HL-60/S4 (cell line): ENCODE results near the gene FXYD2.

Experiments
- in situ Hi-C: fragments of 300-500 bp; cut with MboI; formaldehyde crosslinking; loops from 2 replicates; pipeline ENCODE4 v1.14.3; 2022; ENCODE audit warnings: low sequenced_read_pairs

FXYD2 gene

GRCh38 chr11:117806846-117807245, 17.7 kb downstream of the FXYD2 start:
- in situ Hi-C loops = no loop called here

- in situ Hi-C loops = no loop called here
Observed at GRCh38 chr11:117805045-117805444, 19.5 kb downstream of the FXYD2 start.

GRCh38 chr11:117803896-117804295, 20.6 kb downstream of the FXYD2 start:
- in situ Hi-C loops = no loop called here

GRCh38 chr11:117799634-117800033, 24.9 kb downstream of the FXYD2 start:
- in situ Hi-C loops = no loop called here

- in situ Hi-C loops = no loop called here
Observed at GRCh38 chr11:117796872-117797529, 27.5 kb downstream of the FXYD2 start, which contains the start of gene DSCAML1. Gene DSCAML1 (minus strand): TSS chr11:117797216. CDS start chr11:117797079, 137 bp downstream.

GRCh38 chr11:117796456-117796871, 28.1 kb downstream of the FXYD2 start:
- in situ Hi-C loops = no loop called here

- in situ Hi-C loops = no loop called here
Observed at GRCh38 chr11:117795638-117796455, 28.7 kb downstream of the FXYD2 start.

- in situ Hi-C loops = no loop called here
Observed at GRCh38 chr11:117794772-117795629, 29.5 kb downstream of the FXYD2 start.

- in situ Hi-C loops = no loop called here
Observed at GRCh38 chr11:117794135-117794534, 30.4 kb downstream of the FXYD2 start.

- in situ Hi-C loops = no loop called here
Observed at GRCh38 chr11:117793583-117793982, 31.0 kb downstream of the FXYD2 start.

GRCh38 chr11:117792992-117793391, 31.6 kb downstream of the FXYD2 start:
- in situ Hi-C loops = no loop called here

- in situ Hi-C loops = no loop called here
Observed at GRCh38 chr11:117792241-117792640, 32.3 kb downstream of the FXYD2 start.

- in situ Hi-C loops = no loop called here
Observed at GRCh38 chr11:117790279-117790678, 34.3 kb downstream of the FXYD2 start.

GRCh38 chr11:117789241-117789640, 35.3 kb downstream of the FXYD2 start:
- in situ Hi-C loops = no loop called here

GRCh38 chr11:117786135-117786870, 38.2 kb downstream of the FXYD2 start:
- in situ Hi-C loops = no loop called here

GRCh38 chr11:117782101-117782500, 42.4 kb downstream of the FXYD2 start:
- in situ Hi-C loops = no loop called here

GRCh38 chr11:117781627-117782026, 42.9 kb downstream of the FXYD2 start:
- in situ Hi-C loops = no loop called here

GRCh38 chr11:117780456-117780855, 44.1 kb downstream of the FXYD2 start:
- in situ Hi-C loops = no loop called here

GRCh38 chr11:117774553-117774952, 50.0 kb downstream of the FXYD2 start:
- in situ Hi-C loops = no loop called here

GRCh38 chr11:117772360-117772759, 52.2 kb downstream of the FXYD2 start:
- in situ Hi-C loops = no loop called here

GRCh38 chr11:117771841-117772240, 52.7 kb downstream of the FXYD2 start:
- in situ Hi-C loops = no loop called here
